Neuronal stem cell (in vitro differentiated cells): ENCODE data around the gene TNS1.

Source experiments
- DNase-seq: peaks from one replicate; pipeline ENCODE4 v3.0.0-alpha.2; 2013; ENCODE audit warnings: low spot score
- H2AFZ ChIP-seq: one replicate; pipeline ENCODE4 v1.6.1; 2013; ENCODE audit warnings: mild to moderate bottlenecking, low read length, inconsistent platforms
- H2AK5ac ChIP-seq: 2 replicates; pipeline ENCODE4 v1.6.1; 2013; ENCODE audit warnings: low read depth, mild to moderate bottlenecking, inconsistent platforms, low read length, moderate library complexity, mixed read lengths
- H2BK120ac ChIP-seq: 2 replicates; pipeline ENCODE4 v1.6.1; 2013; ENCODE audit warnings: low read depth, mild to moderate bottlenecking, inconsistent platforms, low read length, moderate library complexity, mixed read lengths
- H2BK12ac ChIP-seq: one replicate; pipeline ENCODE4 v1.6.1; 2013; ENCODE audit warnings: low read length, inconsistent platforms
- H2BK15ac ChIP-seq: 2 replicates; pipeline ENCODE4 v1.6.1; 2013; ENCODE audit warnings: mild to moderate bottlenecking, low read length, inconsistent platforms, mixed read lengths
- H2BK5ac ChIP-seq: one replicate; pipeline ENCODE4 v1.6.1; 2013; ENCODE audit warnings: inconsistent platforms, mild to moderate bottlenecking, low read length, moderate library complexity
- H3K14ac ChIP-seq: one replicate; pipeline ENCODE4 v1.6.1; 2013; ENCODE audit warnings: low read length, inconsistent platforms
- H3K18ac ChIP-seq: 2 replicates; pipeline ENCODE4 v1.6.1; 2013; ENCODE audit warnings: low read length, inconsistent platforms
- H3K23ac ChIP-seq: 2 replicates; pipeline ENCODE4 v1.6.1; 2013; ENCODE audit warnings: low read depth, mild to moderate bottlenecking, mixed read lengths, low read length, inconsistent platforms; ENCODE audit not compliant: poor library complexity
- H3K27ac ChIP-seq: replicated peaks from 3 replicates; pipeline ENCODE4 v1.5.1; 2013; ENCODE audit warnings: low read length, inconsistent platforms
- H3K27me3 ChIP-seq, 3 experiments: 2 replicates each; pipeline ENCODE4 v1.6.1; 2013; ENCODE audit warnings: low read length in 3 of 3, mild to moderate bottlenecking in 2 of 3, inconsistent platforms in 1 of 3, low read depth in 1 of 3, mixed read lengths in 1 of 3, moderate library complexity in 1 of 3; ENCODE audit not compliant: control insufficient read depth in 3 of 3, insufficient read depth in 3 of 3
- H3K36me3 ChIP-seq, 2 donors: replicated peaks in 1 of 2; 2 replicates each; pipeline ENCODE4 v1.6.1; 2013; ENCODE audit warnings: low read length in 2 of 2; ENCODE audit not compliant: control insufficient read depth in 2 of 2, insufficient read depth in 2 of 2
- H3K4ac ChIP-seq: 2 replicates; pipeline ENCODE4 v1.6.1; 2013; ENCODE audit warnings: inconsistent platforms, mild to moderate bottlenecking, low read length, moderate library complexity
- H3K4me1 ChIP-seq, 2 donors: 1 replicate in 1 of 2; 2 replicates in 1 of 2; pipeline ENCODE4 v1.6.1; 2013; ENCODE audit warnings: low read length in 2 of 2, low read depth in 1 of 2; ENCODE audit not compliant: control insufficient read depth in 2 of 2, insufficient read depth in 1 of 2
- H3K4me2 ChIP-seq: one replicate; pipeline ENCODE4 v1.6.1; 2013; ENCODE audit warnings: mild to moderate bottlenecking, low read length, inconsistent platforms; ENCODE audit not compliant: insufficient read depth, poor library complexity, severe bottlenecking
- H3K4me3 ChIP-seq, 2 donors: 2 replicates each; pipeline ENCODE4 v1.5.1; 2013; ENCODE audit warnings: low read length in 2 of 2, mild to moderate bottlenecking in 2 of 2, inconsistent platforms in 1 of 2, moderate library complexity in 1 of 2
- H3K79me1 ChIP-seq: one replicate; pipeline ENCODE4 v1.6.1; 2013; ENCODE audit warnings: low read depth, mild to moderate bottlenecking, inconsistent platforms, low read length, moderate library complexity
- H3K9ac ChIP-seq: one replicate; pipeline ENCODE4 v1.6.1; 2013; ENCODE audit warnings: mild to moderate bottlenecking, low read depth, low read length, inconsistent platforms; ENCODE audit not compliant: poor library complexity
- H3K9me3 ChIP-seq, 2 donors: replicated peaks in 1 of 2; 2 replicates each; pipeline versions ENCODE3 to v1.6.1; 2013; ENCODE audit warnings: low read length in 2 of 2, mild to moderate bottlenecking in 2 of 2, inconsistent platforms in 1 of 2, low read depth in 1 of 2, mixed read lengths in 1 of 2, moderate library complexity in 1 of 2; ENCODE audit not compliant: control insufficient read depth in 2 of 2, insufficient read depth in 1 of 2
- H4K8ac ChIP-seq: one replicate; pipeline ENCODE4 v1.6.1; 2013; ENCODE audit warnings: low read depth, mild to moderate bottlenecking, inconsistent platforms, low read length, moderate library complexity
- H4K91ac ChIP-seq: one replicate; pipeline ENCODE4 v1.6.1; 2013; ENCODE audit warnings: low read length, low read depth, mild to moderate bottlenecking, inconsistent platforms; ENCODE audit not compliant: poor library complexity
- WGBS, 2 donors: extraction: QIAGEN DNeasy Blood & Tissue Kit; methylation state at CpG; one replicate each; pipeline ENCODE4 v1.1.7; 2013; ENCODE audit warnings: missing lambda C conversion rate in 2 of 2, mixed read lengths in 1 of 2; ENCODE audit not compliant: insufficient read length in 2 of 2, insufficient replicate concordance in 1 of 2; ENCODE audit errors: extremely low coverage in 2 of 2; 5-methylcytosine and 5-hydroxymethylcytosine counted together

Gene TNS1

GRCh38 chr2:217969588-217969987 lies 33.2 kb downstream of the TNS1 start:
- Histone ChIP-seq H3K36me3 (no peaks in the 10 kb centered on the region), H3K79me1 (no peaks in the 10 kb centered on the region), H3K9me3 (no peaks in the 10 kb centered on the region), H3K27me3 (no peaks in the 10 kb centered on the region), H2AFZ (no peak overlapping the region), H3K18ac (no peak overlapping the region), H3K23ac (no peak overlapping the region), H4K91ac (no peak overlapping the region), H3K4ac (no peak overlapping the region), H3K4me2 (no peak overlapping the region), H3K14ac (no peak overlapping the region), H2BK15ac (no peak overlapping the region), H2BK5ac (no peak overlapping the region), H3K9ac (no peak overlapping the region), H4K8ac (no peak overlapping the region), H3K4me1 (peaks cover 4 to 15% of the 10 kb centered on the region in 2 donors), H3K27ac (no peak overlapping the region), H2AK5ac (no peak overlapping the region), H2BK12ac (no peak overlapping the region), H2BK120ac (no peak overlapping the region), H3K4me3 (no peak overlapping the region)
- no CpG with 5 or more reads among the region's 1 CpG for WGBS, 2 donors
- DNase-seq: no peak

DNA sequence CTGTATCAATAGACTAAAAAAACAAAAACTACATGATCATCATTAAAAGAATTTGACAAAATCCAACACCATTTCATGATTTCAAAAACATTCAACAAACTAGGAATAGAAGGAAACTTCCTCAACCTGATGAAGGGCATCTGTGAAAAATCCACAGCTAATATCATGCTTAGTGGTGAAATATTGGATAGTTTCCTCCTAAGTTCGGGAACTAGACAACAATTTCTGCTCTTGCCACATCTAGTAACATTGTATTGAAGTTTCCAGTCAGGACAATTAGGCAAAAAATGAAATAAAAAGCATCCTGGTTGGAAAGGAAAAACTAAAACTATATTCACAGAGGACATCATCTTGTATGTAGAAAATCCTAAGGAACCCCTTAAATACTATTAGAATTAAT lies 34.8 kb downstream of the TNS1 start:
- Histone ChIP-seq H2BK5ac (no peak overlapping the region), H2BK12ac (no peak overlapping the region), H3K9me3 (no peaks in the 10 kb centered on the region), H3K4me2 (no peak overlapping the region), H3K18ac (no peak overlapping the region), H3K14ac (no peak overlapping the region), H3K4me3 (no peak overlapping the region), H2BK15ac (no peak overlapping the region), H3K4ac (no peak overlapping the region), H2BK120ac (no peak overlapping the region), H4K8ac (no peak overlapping the region), H3K27ac (no peak overlapping the region), H3K27me3 (no peaks in the 10 kb centered on the region), H3K9ac (no peak overlapping the region), H3K23ac (no peak overlapping the region), H3K79me1 (no peaks in the 10 kb centered on the region), H2AK5ac (no peak overlapping the region), H2AFZ (no peak overlapping the region), H3K36me3 (no peaks in the 10 kb centered on the region), H4K91ac (no peak overlapping the region), H3K4me1 (peaks cover 4 to 16% of the 10 kb centered on the region in 2 donors)
- DNase-seq: no peak
- WGBS, 2 donors: no CpG with 5 or more reads among the region's 1 CpG

DNA sequence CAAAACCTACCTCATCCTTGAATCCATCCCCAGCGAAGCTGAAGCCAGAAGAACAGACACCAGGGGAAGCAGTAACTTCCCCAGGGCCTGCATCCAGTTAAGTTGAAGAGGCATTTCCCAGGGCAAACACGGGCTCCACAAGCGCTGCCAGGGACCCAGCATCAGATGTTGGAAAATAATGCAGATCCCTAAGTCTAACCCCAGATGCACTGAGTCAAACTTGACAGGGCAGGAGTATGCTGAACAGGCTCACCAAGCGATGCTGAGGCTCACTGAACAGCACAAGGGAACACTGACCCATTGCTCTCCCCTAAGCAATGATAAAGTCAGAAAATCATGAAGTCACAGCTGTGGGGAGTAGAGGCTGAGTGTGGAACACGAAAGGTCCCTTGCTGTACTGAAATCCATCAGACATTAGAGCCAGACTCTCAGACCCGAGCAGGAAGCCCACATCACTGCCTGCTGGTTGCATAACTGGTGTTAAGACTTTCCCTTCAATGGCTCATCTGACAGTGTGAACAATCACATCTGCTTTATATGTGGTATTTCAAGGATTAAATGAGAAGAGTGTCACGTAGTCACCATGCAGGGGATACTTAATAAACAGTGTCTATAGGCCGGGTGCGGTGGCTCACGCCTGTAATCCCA lies 36.2 kb downstream of the TNS1 start:
- Histone ChIP-seq H2BK15ac (no peak overlapping the region), H3K27ac (no peak overlapping the region), H2BK120ac (no peak overlapping the region), H2AFZ (peak overlapping the region; percentile 15), H3K36me3 (no peaks in the 10 kb centered on the region), H2BK5ac (no peak overlapping the region), H3K4me1 (peaks cover 0 to 12% of the 10 kb centered on the region in 2 donors), H3K4me3 (no peak overlapping the region), H2AK5ac (no peak overlapping the region), H3K18ac (peak overlapping the region; percentile 45), H3K9ac (no peak overlapping the region), H3K23ac (no peak overlapping the region), H3K14ac (no peak overlapping the region), H3K27me3 (no peaks in the 10 kb centered on the region), H2BK12ac (no peak overlapping the region), H3K9me3 (no peaks in the 10 kb centered on the region), H3K79me1 (no peaks in the 10 kb centered on the region), H3K4me2 (no peak overlapping the region), H4K8ac (no peak overlapping the region), H3K4ac (no peak overlapping the region), H4K91ac (no peak overlapping the region)
- no CpG with 5 or more reads among the region's 10 CpGs for WGBS, 2 donors
- DNase-seq: no peak

DNA sequence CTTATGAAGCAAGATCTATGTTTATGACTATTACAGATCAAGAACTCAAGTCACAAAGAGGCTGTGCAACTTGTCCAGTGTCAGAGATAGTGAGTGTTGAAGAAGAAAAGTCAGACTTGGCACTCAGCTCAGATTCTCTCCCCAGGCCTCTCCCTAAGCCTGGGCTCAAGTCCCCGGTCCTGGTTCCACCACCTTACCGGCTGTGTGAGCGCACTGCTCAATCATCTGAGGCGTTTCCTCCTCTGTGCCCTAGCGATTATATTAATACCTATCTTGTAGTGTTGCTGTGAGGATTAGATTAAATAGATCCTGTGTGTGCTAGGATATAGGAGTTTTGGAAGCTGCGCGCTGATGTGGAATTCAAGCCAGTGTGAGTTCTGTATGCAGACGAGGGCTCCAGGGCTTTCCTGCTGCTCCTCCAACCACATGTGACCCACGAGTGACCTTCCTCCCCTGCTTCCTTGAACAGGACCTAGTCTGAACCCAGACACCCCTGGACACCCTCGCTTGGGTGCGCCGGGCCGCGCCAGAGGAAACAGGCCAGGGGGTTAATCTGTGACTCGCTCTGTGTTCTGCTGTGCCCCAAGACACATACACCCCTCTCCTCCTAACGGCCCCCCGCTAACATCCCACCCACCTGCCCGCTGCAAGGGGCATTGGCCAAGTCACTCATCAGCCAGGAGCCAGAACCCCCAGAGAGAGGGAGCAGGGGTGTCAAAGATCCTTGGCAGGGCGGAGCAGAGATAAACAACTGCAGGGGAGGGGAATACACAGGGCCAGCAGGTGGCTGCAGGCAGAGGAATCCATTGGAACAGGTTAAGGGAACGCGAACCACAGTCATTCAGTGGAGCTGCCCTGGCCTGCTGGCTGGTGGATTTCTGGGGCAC lies 38.3 kb downstream of the TNS1 start:
- no peak overlapping the region for H2BK15ac ChIP-seq
- no CpG with 5 or more reads among the region's 21 CpGs for WGBS, 2 donors

More for the DNA sequence above, 38.3 kb downstream of the TNS1 start:
- Histone ChIP-seq H2BK5ac (no peak overlapping the region), H2AK5ac (peak overlapping the region; percentile 54), H4K8ac (no peak overlapping the region), H3K4me1 (peaks cover 2 to 28% of the 10 kb centered on the region in 2 donors), H2AFZ (no peak overlapping the region), H3K4ac (no peak overlapping the region), H3K9me3 (no peaks in the 10 kb centered on the region), H3K9ac (no peak overlapping the region), H3K23ac (no peak overlapping the region), H3K4me3 (no peak overlapping the region), H3K27me3 (no peaks in the 10 kb centered on the region), H3K36me3 (no peaks in the 10 kb centered on the region), H3K27ac (no peak overlapping the region), H3K79me1 (no peaks in the 10 kb centered on the region), H3K18ac (peak overlapping the region; percentile 39), H2BK12ac (no peak overlapping the region), H2BK120ac (no peak overlapping the region), H3K4me2 (no peak overlapping the region), H3K14ac (no peak overlapping the region), H4K91ac (no peak overlapping the region)
- no peak for DNase-seq
